WTC11 (cell line): Measurements from ENCODE around the gene HSPA12A. TPM values are rescaled to one million over a fixed set of nuclear protein-coding genes. Genes with fewer than 3 reads are reported as not detected.

Experiments used
- ATAC-seq: fragments of 200-7000 bp; cut with Tn5 transposase; 2 replicates; pipeline ENCODE4 v1.10.0; 2021; ENCODE audit warnings: mild to moderate bottlenecking, moderate library complexity
- CTCF ChIA-PET: fragments of 300-600 bp; sonication (Branson Sonifier 250); formaldehyde crosslinking; loops from one replicate; lab custom pipeline; 2021; ENCODE audit warnings: antibody characterized with exemption; lab: Charles Lee
- POLR2A ChIA-PET: fragments of 350-600 bp; sonication (Branson Sonifier 250); formaldehyde crosslinking; loops from one replicate; lab custom pipeline; 2021; ENCODE audit warnings: antibody characterized with exemption; lab: Charles Lee
- DNase-seq: peaks from one replicate; pipeline ENCODE4 v3.0.0; 2021; ENCODE audit warnings: low spot score
- H3K27ac Mint-ChIP-seq: 2 replicates; pipeline ENCODE4 v1.8.0; 2021; ENCODE audit warnings: mixed read lengths
- H3K27me3 Mint-ChIP-seq: 2 replicates; pipeline ENCODE4 v1.8.0; 2021; ENCODE audit warnings: low read depth, mild to moderate bottlenecking, moderate library complexity, mixed read lengths
- H3K36me3 Mint-ChIP-seq: 2 replicates; pipeline ENCODE4 v1.8.0; 2021; ENCODE audit warnings: mixed read lengths
- H3K4me1 Mint-ChIP-seq: 2 replicates; pipeline ENCODE4 v1.8.0; 2022; ENCODE audit warnings: mixed read lengths
- H3K4me3 Mint-ChIP-seq: 2 replicates; pipeline ENCODE4 v1.8.0; 2021; ENCODE audit warnings: mild to moderate bottlenecking, moderate library complexity, mixed read lengths
- H3K9me3 Mint-ChIP-seq: 2 replicates; pipeline ENCODE4 v1.8.0; 2021; ENCODE audit warnings: mixed read lengths
- CREB1 ChIP-seq: sonication (generic); formaldehyde crosslinking; IDR thresholded peaks from 2 replicates; pipeline ENCODE4 v1.8.0; 2023; ENCODE audit warnings: mild to moderate bottlenecking, missing genetic modification reagents
- ELF4 ChIP-seq: sonication (generic); formaldehyde crosslinking; IDR thresholded peaks from 2 replicates; pipeline ENCODE4 v1.8.1; 2022; ENCODE audit warnings: low read depth, mild to moderate bottlenecking, moderate library complexity, missing genetic modification reagents
- ETV6 ChIP-seq: sonication (generic); formaldehyde crosslinking; IDR thresholded peaks from 2 replicates; pipeline ENCODE4 v1.8.1; 2022; ENCODE audit warnings: mild to moderate bottlenecking, missing genetic modification reagents
- FOXK1 ChIP-seq: sonication (generic); formaldehyde crosslinking; IDR thresholded peaks from 2 replicates; pipeline ENCODE4 v1.8.0; 2022; ENCODE audit warnings: mild to moderate bottlenecking, moderate library complexity, missing genetic modification reagents
- GTF2I ChIP-seq: fragments of 250-450 bp; sonication (Bioruptor Pico); conservative IDR thresholded peaks from 2 replicates; pipeline ENCODE4 v1.4.0; 2021; ENCODE audit warnings: mild to moderate bottlenecking
- MXD4 ChIP-seq: fragments of 250-450 bp; sonication (Bioruptor Pico); IDR thresholded peaks from 2 replicates; pipeline ENCODE4 v1.8.0; 2021; ENCODE audit warnings: mild to moderate bottlenecking, moderate library complexity, borderline replicate concordance
- MYBL2 ChIP-seq: sonication (generic); formaldehyde crosslinking; IDR thresholded peaks from 2 replicates; pipeline ENCODE4 v1.8.1; 2023; ENCODE audit warnings: mild to moderate bottlenecking, moderate library complexity, missing genetic modification reagents
- NFYB ChIP-seq: sonication (generic); formaldehyde crosslinking; conservative IDR thresholded peaks from 2 replicates; pipeline ENCODE4 v1.8.0; 2022; ENCODE audit warnings: low read depth, missing genetic modification reagents
- TEAD4 ChIP-seq: sonication (generic); formaldehyde crosslinking; IDR thresholded peaks from 2 replicates; pipeline ENCODE4 v1.8.0; 2022; ENCODE audit warnings: mild to moderate bottlenecking, missing genetic modification reagents
- TP53 ChIP-seq: sonication (generic); formaldehyde crosslinking; IDR thresholded peaks from 2 replicates; pipeline ENCODE4 v1.8.1; 2023; ENCODE audit warnings: mild to moderate bottlenecking, missing genetic modification reagents
- total RNA-seq: library from RNA; stranded (reverse); gene quantifications from 3 replicates; pipeline ENCODE4 v1.2.3, GENCODE V29; 2021
- TF ChIP-seq, protein P1 (sequence below): fragments of 250-450 bp; sonication (Bioruptor Pico); IDR thresholded peaks from 2 replicates; pipeline ENCODE4 v1.8.0; 2021; ENCODE audit warnings: mild to moderate bottlenecking
- TF ChIP-seq, protein P2 (sequence below): fragments of 200-600 bp; IDR thresholded peaks from 2 replicates; pipeline ENCODE4 v1.8.0; 2022; ENCODE audit warnings: antibody characterized with exemption
- TF ChIP-seq, protein P3 (sequence below): sonication (generic); formaldehyde crosslinking; conservative IDR thresholded peaks from 2 replicates; pipeline ENCODE4 v1.8.1; 2022; ENCODE audit warnings: mild to moderate bottlenecking, missing genetic modification reagents
- TF ChIP-seq, protein P4 (sequence below): sonication (generic); formaldehyde crosslinking; IDR thresholded peaks from 2 replicates; pipeline ENCODE4 v1.8.0; 2022; ENCODE audit warnings: mild to moderate bottlenecking, missing genetic modification reagents
- TF ChIP-seq, protein P5 (sequence below): sonication (generic); formaldehyde crosslinking; IDR thresholded peaks from 2 replicates; pipeline ENCODE4 v1.8.1; 2023; ENCODE audit warnings: mild to moderate bottlenecking, missing genetic modification reagents
- TF ChIP-seq, protein P6 (sequence below): fragments of 250-450 bp; sonication (Bioruptor Pico); IDR thresholded peaks from 2 replicates; pipeline ENCODE4 v2.1.2; 2022; ENCODE audit warnings: mild to moderate bottlenecking, moderate library complexity
- TF ChIP-seq, protein P7 (sequence below): sonication (generic); formaldehyde crosslinking; IDR thresholded peaks from 2 replicates; pipeline ENCODE4 v1.8.1; 2022; ENCODE audit warnings: mild to moderate bottlenecking, missing genetic modification reagents, moderate library complexity, borderline replicate concordance
- TF ChIP-seq, protein P8 (sequence below): sonication (generic); formaldehyde crosslinking; IDR thresholded peaks from 2 replicates; pipeline ENCODE4 v1.8.0; 2022; ENCODE audit warnings: mild to moderate bottlenecking, missing genetic modification reagents
- TF ChIP-seq, protein P9 (sequence below): sonication (generic); formaldehyde crosslinking; IDR thresholded peaks from 2 replicates; pipeline ENCODE4 v1.8.1; 2023; ENCODE audit warnings: mild to moderate bottlenecking, missing genetic modification reagents, borderline replicate concordance

HSPA12A gene
- total RNA-seq, 1 experiment from 2014 or later, result 7.2 TPM

DNA sequence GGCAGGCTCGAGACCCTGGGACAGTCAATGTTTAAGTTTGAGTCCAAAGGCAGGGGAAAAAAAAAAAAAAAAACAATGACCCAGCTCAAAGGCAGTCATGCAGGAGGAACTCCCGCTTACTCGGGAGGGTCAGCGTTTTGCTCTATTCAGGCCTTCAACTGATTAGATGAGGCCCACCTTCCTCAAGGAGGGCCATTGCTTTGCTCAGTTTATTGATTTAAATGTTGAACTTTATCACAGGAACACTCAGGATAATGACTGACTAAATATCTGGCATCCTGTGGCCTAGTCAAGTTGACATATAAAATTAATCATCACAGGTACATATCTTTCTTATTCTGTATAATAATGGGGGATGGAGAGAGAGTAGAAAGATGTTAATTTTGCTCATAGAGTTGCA, 52.6 kb downstream of the HSPA12A start:
- ATAC-seq, result no peak
- Mint-ChIP-seq H3K36me3 (no peaks in the 10 kb centered on the region; the same call in 1 of the 2 replicates), H3K4me3 (no peak overlapping the region), H3K4me1 (peaks cover 53% of the 10 kb centered on the region), H3K9me3 (peaks cover 4% of the 10 kb centered on the region; the same call in 1 of the 2 replicates), H3K27ac (no peak overlapping the region), H3K27me3 (no peaks in the 10 kb centered on the region)
- ChIA-PET CTCF (interaction anchor here (0.8 to 3.3 kb wide), 7 partner anchors 8 to 485 kb away, joined by 3 to 25 read pairs (median 19); no protein-coding TSS in a partner anchor), POLR2A (no interaction called here)
- TF ChIP-seq TEAD4 (no peak), MXD4 (no peak), TP53 (CRISPR knock-in tag) (no peak), FOXK1 (no peak), ETV6 (CRISPR knock-in tag) (no peak), ELF4 (CRISPR knock-in tag) (no peak), GTF2I (CRISPR knock-in tag) (no peak), MYBL2 (CRISPR knock-in tag) (no peak), CREB1 (no peak), NFYB (CRISPR knock-in tag) (no peak)
- TF ChIP-seq, protein P1, sequence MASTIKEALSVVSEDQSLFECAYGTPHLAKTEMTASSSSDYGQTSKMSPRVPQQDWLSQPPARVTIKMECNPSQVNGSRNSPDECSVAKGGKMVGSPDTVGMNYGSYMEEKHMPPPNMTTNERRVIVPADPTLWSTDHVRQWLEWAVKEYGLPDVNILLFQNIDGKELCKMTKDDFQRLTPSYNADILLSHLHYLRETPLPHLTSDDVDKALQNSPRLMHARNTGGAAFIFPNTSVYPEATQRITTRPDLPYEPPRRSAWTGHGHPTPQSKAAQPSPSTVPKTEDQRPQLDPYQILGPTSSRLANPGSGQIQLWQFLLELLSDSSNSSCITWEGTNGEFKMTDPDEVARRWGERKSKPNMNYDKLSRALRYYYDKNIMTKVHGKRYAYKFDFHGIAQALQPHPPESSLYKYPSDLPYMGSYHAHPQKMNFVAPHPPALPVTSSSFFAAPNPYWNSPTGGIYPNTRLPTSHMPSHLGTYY (CRISPR knock-in tag), result no peak
- TF ChIP-seq, protein P2, sequence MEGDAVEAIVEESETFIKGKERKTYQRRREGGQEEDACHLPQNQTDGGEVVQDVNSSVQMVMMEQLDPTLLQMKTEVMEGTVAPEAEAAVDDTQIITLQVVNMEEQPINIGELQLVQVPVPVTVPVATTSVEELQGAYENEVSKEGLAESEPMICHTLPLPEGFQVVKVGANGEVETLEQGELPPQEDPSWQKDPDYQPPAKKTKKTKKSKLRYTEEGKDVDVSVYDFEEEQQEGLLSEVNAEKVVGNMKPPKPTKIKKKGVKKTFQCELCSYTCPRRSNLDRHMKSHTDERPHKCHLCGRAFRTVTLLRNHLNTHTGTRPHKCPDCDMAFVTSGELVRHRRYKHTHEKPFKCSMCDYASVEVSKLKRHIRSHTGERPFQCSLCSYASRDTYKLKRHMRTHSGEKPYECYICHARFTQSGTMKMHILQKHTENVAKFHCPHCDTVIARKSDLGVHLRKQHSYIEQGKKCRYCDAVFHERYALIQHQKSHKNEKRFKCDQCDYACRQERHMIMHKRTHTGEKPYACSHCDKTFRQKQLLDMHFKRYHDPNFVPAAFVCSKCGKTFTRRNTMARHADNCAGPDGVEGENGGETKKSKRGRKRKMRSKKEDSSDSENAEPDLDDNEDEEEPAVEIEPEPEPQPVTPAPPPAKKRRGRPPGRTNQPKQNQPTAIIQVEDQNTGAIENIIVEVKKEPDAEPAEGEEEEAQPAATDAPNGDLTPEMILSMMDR, result no peak
- TF ChIP-seq, protein P3, sequence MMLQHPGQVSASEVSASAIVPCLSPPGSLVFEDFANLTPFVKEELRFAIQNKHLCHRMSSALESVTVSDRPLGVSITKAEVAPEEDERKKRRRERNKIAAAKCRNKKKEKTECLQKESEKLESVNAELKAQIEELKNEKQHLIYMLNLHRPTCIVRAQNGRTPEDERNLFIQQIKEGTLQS (CRISPR knock-in tag), result no peak
- TF ChIP-seq, protein P4, sequence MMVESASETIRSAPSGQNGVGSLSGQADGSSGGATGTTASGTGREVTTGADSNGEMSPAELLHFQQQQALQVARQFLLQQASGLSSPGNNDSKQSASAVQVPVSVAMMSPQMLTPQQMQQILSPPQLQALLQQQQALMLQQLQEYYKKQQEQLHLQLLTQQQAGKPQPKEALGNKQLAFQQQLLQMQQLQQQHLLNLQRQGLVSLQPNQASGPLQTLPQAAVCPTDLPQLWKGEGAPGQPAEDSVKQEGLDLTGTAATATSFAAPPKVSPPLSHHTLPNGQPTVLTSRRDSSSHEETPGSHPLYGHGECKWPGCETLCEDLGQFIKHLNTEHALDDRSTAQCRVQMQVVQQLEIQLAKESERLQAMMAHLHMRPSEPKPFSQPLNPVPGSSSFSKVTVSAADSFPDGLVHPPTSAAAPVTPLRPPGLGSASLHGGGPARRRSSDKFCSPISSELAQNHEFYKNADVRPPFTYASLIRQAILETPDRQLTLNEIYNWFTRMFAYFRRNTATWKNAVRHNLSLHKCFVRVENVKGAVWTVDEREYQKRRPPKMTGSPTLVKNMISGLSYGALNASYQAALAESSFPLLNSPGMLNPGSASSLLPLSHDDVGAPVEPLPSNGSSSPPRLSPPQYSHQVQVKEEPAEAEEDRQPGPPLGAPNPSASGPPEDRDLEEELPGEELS, result no peak
- TF ChIP-seq, protein P5, sequence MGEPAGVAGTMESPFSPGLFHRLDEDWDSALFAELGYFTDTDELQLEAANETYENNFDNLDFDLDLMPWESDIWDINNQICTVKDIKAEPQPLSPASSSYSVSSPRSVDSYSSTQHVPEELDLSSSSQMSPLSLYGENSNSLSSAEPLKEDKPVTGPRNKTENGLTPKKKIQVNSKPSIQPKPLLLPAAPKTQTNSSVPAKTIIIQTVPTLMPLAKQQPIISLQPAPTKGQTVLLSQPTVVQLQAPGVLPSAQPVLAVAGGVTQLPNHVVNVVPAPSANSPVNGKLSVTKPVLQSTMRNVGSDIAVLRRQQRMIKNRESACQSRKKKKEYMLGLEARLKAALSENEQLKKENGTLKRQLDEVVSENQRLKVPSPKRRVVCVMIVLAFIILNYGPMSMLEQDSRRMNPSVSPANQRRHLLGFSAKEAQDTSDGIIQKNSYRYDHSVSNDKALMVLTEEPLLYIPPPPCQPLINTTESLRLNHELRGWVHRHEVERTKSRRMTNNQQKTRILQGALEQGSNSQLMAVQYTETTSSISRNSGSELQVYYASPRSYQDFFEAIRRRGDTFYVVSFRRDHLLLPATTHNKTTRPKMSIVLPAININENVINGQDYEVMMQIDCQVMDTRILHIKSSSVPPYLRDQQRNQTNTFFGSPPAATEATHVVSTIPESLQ (CRISPR knock-in tag), result no peak
- TF ChIP-seq, protein P6, sequence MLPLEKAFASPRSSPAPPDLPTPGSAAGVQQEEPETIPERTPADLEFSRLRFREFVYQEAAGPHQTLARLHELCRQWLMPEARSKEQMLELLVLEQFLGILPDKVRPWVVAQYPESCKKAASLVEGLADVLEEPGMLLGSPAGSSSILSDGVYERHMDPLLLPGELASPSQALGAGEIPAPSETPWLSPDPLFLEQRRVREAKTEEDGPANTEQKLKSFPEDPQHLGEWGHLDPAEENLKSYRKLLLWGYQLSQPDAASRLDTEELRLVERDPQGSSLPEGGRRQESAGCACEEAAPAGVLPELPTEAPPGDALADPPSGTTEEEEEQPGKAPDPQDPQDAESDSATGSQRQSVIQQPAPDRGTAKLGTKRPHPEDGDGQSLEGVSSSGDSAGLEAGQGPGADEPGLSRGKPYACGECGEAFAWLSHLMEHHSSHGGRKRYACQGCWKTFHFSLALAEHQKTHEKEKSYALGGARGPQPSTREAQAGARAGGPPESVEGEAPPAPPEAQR, result no peak
- TF ChIP-seq, protein P7, sequence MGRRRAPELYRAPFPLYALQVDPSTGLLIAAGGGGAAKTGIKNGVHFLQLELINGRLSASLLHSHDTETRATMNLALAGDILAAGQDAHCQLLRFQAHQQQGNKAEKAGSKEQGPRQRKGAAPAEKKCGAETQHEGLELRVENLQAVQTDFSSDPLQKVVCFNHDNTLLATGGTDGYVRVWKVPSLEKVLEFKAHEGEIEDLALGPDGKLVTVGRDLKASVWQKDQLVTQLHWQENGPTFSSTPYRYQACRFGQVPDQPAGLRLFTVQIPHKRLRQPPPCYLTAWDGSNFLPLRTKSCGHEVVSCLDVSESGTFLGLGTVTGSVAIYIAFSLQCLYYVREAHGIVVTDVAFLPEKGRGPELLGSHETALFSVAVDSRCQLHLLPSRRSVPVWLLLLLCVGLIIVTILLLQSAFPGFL (CRISPR knock-in tag), result no peak
- TF ChIP-seq, protein P8, sequence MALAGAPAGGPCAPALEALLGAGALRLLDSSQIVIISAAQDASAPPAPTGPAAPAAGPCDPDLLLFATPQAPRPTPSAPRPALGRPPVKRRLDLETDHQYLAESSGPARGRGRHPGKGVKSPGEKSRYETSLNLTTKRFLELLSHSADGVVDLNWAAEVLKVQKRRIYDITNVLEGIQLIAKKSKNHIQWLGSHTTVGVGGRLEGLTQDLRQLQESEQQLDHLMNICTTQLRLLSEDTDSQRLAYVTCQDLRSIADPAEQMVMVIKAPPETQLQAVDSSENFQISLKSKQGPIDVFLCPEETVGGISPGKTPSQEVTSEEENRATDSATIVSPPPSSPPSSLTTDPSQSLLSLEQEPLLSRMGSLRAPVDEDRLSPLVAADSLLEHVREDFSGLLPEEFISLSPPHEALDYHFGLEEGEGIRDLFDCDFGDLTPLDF, result no peak
- TF ChIP-seq, protein P9, sequence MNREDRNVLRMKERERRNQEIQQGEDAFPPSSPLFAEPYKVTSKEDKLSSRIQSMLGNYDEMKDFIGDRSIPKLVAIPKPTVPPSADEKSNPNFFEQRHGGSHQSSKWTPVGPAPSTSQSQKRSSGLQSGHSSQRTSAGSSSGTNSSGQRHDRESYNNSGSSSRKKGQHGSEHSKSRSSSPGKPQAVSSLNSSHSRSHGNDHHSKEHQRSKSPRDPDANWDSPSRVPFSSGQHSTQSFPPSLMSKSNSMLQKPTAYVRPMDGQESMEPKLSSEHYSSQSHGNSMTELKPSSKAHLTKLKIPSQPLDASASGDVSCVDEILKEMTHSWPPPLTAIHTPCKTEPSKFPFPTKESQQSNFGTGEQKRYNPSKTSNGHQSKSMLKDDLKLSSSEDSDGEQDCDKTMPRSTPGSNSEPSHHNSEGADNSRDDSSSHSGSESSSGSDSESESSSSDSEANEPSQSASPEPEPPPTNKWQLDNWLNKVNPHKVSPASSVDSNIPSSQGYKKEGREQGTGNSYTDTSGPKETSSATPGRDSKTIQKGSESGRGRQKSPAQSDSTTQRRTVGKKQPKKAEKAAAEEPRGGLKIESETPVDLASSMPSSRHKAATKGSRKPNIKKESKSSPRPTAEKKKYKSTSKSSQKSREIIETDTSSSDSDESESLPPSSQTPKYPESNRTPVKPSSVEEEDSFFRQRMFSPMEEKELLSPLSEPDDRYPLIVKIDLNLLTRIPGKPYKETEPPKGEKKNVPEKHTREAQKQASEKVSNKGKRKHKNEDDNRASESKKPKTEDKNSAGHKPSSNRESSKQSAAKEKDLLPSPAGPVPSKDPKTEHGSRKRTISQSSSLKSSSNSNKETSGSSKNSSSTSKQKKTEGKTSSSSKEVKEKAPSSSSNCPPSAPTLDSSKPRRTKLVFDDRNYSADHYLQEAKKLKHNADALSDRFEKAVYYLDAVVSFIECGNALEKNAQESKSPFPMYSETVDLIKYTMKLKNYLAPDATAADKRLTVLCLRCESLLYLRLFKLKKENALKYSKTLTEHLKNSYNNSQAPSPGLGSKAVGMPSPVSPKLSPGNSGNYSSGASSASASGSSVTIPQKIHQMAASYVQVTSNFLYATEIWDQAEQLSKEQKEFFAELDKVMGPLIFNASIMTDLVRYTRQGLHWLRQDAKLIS (CRISPR knock-in tag), result no peak
- DNase-seq, result no peak
